AG04449 (cell line): Measurements from ENCODE around the gene SLC25A53.
A peak's percentile ranks its signal among the peaks of the same experiment; 100 is the strongest.

Source experiments
- CTCF ChIA-PET: fragments of 350-600 bp; formaldehyde crosslinking; extraction: SDS; loops from one replicate; lab custom pipeline; 2021; ENCODE audit warnings: antibody characterized with exemption; lab: Yijun Ruan, JAX
- POLR2A ChIA-PET: fragments of 400-600, 350-600 bp; formaldehyde crosslinking; extraction: SDS; loops from one replicate; lab custom pipeline; 2020; ENCODE audit warnings: antibody characterized with exemption, inconsistent platforms; lab: Yijun Ruan, JAX
- DNase-seq: peaks from one replicate; pipeline ENCODE4 v3.0.0-alpha.2; 2010; ENCODE audit warnings: low read depth, low spot score
- H3K4me3 ChIP-seq: 2 replicates; pipeline ENCODE4 v1.5.1; 2011; ENCODE audit warnings: low read depth, mild to moderate bottlenecking, control low read depth, low read length
- CTCF ChIP-seq: IDR thresholded peaks from one replicate; pipeline ENCODE4 v1.5.1; 2011; ENCODE audit warnings: mild to moderate bottlenecking, moderate library complexity, low read length, control low read depth, inconsistent platforms; ENCODE audit not compliant: insufficient read depth; ENCODE audit errors: missing control alignments

The SLC25A53 gene

DNA sequence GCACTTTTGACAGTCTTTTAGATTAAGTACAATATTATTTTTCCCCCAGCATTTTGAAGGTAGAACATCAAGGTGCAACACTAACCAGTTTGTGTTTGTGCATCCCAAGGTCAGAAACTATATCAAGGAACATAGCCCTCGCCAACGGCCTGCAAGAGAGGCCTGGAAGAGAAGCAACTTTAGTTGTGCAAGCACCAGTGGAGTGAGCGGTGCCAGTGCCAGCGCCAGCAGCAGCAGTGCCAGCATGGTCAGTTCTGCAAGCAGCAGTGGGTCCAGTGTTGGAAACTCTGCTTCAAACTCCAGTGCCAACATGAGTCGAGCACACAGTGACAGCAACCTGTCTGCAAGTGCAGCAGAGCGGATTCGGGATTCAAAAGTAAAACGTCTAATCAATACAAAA, 31.1 kb upstream of the SLC25A53 start:
- CTCF ChIA-PET: interaction anchor here (0.7 kb wide), 1 partner anchor 13 kb away, joined by 3 read pairs; no protein-coding TSS in a partner anchor
- POLR2A ChIA-PET: no interaction called here
- no peak overlapping the region for H3K4me3 ChIP-seq
- no peak for DNase-seq
- no peak for TF ChIP-seq CTCF

DNA sequence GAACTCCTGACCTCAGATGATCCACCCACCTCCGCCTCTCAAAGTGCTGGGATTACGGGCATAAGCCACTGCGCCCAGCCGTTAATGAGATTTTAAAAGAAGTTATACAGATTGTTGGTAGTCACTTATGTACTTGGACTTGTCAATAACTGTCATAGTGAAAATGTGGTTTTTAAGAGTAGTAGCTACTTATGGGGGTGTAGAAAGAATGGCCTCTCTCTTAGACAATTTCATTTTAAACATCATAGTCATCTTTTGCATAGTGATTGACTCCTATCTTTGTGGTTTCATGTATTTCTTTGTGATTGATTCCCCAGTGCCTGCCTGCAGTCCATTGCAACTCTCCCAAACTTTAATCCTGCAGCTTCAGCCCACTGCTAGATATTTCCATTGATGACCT, 26.9 kb upstream of the SLC25A53 start:
- TF ChIP-seq CTCF: no peak
- no peak overlapping the region for H3K4me3 ChIP-seq
- POLR2A ChIA-PET: no interaction called here
- no peak for DNase-seq
- CTCF ChIA-PET: interaction anchor here (0.8 to 1.8 kb wide), 2 partner anchors 11 to 18 kb away, joined by 3 to 11 read pairs; no protein-coding TSS in a partner anchor

GRCh38 chrX:104173841-104174240, 17.0 kb upstream of the SLC25A53 start:
- ChIA-PET CTCF (no interaction called here), POLR2A (no interaction called here)
- DNase-seq: no peak
- no peak for TF ChIP-seq CTCF
- no peak overlapping the region for H3K4me3 ChIP-seq

DNA sequence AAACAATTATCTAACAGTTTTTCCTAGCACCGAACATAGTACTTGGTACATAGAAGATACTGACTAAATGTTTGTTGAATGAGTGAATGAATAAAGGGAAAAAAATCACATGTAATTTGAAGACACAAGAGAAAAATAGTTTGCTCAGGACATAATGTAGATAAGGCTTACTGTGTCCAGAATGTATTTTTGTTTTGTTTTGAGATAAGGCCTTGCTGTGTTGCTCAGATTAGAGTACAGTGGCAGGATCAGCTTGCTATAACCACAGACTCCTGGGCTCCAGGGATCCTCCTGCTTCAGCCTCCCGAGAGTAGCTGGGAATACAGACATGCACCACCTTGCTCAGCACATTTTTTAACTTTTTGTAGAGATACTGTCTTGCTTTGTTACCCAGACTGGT, 16.0 kb upstream of the SLC25A53 start:
- DNase-seq: no peak
- POLR2A ChIA-PET: no interaction called here
- no peak for TF ChIP-seq CTCF
- CTCF ChIA-PET: interaction anchor here (1.1 kb wide), 1 partner anchor 23 kb away, joined by 4 read pairs; no protein-coding TSS in a partner anchor
- H3K4me3 ChIP-seq: no peak overlapping the region

DNA sequence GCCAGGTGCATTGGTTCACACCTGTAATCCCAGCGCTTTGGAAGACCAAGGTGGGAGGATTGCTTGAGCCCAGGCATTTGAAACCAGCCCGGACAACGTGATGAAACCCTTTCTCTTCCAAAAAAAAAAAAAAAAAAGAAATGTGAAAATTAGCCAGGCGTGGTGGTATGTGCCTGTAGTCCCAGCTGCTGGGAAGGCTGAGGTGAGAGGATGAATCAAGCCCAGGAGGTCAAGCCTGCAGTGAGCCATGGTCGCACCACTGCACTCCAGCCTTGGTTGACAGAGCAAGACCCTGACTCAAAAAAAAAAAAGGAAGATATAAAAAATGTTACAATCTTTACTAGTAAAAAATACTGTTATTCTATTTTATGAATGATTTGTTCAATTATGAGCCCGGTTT, 15.3 kb upstream of the SLC25A53 start:
- CTCF ChIA-PET: no interaction called here

GRCh38 chrX:104168127-104168526, 11.3 kb upstream of the SLC25A53 start:
- POLR2A ChIA-PET: no interaction called here
- no peak for TF ChIP-seq CTCF
- DNase-seq: no peak
- peak overlapping the region; percentile 23 for H3K4me3 ChIP-seq
- CTCF ChIA-PET: interaction anchor here (1.6 to 2.9 kb wide), 2 partner anchors 11 kb away, joined by 5 to 26 read pairs; partner anchors contain the start of gene SLC25A53

More for the DNA sequence above, 15.3 kb upstream of the SLC25A53 start:
- no peak for DNase-seq
- POLR2A ChIA-PET: no interaction called here
- no peak for TF ChIP-seq CTCF
- H3K4me3 ChIP-seq: no peak overlapping the region
